GM03348 (cell line): ENCODE measurements around the gene GPATCH2L.

ENCODE experiments used
- DNase-seq: peaks from one replicate; pipeline ENCODE4 v3.0.0; 2012; ENCODE audit warnings: low spot score

The GPATCH2L gene

DNA sequence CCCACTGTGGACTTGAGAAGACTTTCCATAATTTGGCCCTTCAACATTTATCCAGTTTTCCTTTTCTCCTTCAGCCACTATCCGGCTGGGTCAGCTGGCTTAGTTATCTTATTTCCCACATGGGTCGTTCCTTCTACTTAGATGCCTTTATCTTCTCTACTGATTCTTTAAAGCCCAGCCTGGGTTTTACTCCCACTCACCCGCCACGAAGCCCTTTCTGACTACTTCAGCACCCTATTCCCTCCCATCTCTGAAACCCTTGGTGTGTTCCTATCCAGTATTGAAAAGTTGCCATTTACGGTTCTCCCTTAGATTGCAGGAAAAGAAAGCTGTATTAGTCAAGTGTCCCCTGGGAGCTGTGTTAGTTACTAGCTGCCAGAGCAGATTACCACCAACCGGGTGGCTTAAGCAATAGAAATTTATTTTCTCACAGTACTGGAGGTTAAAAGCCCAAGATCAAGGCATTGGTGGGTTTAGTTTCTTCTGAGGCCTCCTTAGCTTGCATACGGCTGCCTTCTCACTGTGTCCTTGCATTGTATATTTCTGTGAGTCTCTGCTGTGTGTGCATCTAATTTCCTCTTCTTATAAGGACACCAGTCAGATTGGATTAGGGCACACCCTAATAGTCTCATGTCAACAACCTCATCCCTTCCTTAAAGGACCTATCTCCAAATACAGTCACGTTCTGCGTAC lies 105.5 kb downstream of the GPATCH2L start:
- peak; percentile 28 for DNase-seq

DNA sequence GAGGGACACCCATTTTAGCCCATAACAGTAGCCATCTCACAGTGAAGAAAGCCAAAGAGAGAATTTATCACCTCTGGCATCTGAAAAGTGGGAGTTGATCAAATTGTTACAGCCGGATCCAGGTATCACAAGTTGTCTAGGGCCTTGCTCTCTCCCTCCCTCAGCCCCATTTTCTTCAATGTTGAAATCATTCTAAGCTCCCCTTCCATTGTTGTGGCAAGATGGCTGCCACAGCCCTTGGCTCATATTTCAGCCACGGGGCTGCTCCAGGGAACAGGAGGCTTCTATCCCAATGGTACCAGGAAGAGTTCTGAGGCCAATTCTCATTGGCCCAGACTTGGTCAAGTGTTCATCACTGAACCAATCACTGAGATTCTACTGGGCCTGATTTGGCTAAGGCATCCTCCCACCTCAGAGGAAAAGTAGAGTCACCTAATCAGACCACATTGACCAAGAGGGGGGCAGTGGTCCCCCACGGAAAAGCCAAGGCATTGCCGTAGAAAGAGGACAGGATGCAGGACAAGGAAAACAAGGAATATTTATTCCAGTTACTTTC lies 106.2 kb downstream of the GPATCH2L start:
- DNase-seq = no peak

DNA sequence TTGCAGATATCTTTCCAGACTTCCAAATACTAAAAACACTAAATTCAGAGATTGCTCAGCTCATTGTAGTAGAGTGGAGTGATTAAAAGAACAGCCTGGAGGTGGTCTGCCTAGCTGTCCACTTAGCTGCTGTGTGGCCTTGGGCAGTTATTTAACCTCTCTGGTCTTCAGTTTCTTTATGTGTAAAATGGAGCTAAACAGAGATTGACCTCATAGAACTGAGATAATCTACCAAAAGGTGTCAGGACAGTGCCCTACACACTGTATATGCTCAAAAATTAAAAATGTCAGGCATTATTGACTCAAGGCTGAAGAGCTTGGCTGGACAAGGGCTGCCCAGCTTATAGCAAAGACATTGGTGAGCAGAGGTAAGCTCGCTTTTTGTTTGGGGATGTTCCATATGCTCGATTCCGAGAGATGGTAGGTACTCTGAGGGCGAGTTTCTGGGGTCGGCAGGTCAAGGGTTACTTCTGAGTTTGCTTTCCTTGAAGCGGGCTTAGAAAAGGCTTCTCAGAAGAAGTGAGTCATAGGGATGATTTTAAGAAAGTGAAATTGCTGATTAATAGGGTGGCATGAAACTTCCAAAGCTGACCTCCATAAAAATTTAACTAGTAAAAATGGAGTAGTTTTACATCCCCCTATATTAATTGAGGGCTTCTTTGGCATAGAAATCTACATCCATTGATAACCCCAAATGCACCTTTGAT lies 107.5 kb downstream of the GPATCH2L start:
- DNase-seq = no peak

GRCh38 chr14:76260749-76261148 lies 109.0 kb downstream of the GPATCH2L start:
- no peak for DNase-seq

DNA sequence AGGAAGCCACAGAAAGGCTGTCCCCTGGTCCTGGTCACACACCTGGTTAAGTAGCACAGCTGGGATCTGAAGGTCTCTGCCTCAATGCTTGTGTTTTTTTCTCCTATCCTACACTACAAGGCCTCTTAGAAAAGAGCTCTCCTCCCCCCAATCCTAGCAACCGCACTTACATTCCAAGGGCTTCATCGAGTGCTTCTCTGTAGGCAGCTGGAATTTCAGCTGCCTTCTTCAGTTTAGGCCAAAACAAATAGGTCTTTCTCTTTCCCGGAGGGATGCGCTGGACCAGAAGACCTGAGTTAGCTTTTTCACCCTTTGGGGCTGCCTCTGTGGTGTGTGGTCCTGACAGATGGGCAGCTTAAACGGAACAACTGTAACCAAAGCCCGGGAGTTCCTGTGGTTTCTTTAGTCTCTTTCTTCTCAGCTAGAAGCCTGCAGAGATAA lies 109.7 kb downstream of the GPATCH2L start:
- no peak for DNase-seq

DNA sequence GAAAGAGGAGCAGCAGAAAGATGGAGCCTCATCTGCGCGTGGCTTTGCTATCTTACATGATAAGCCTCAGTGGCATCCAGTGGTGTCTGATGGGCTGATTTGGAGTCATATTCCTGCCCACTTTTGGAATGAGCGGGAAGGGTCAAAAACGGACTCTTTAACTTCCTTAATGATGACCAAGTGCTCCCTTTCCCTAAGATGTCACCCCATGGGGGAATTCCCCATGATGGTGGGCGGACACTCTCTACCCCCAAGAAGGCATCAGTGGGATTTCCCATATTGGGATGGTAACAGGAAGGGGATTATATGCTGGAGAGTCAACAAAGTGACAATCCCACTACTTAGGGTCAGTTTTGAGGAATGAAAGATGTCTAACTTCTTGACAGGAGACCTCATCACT lies 110.9 kb downstream of the GPATCH2L start:
- no peak for DNase-seq
